Endothelial cell of umbilical vein (primary cell): ENCODE data around the gene MYO1H. TPM values are rescaled to one million over a fixed set of nuclear protein-coding genes. Genes with fewer than 3 reads are reported as not detected.

Experiments used
- BruUV-seq: library from RNA; stranded (reverse); fragments of 400-500 nt; replicated peaks from 2 replicates; lab custom pipeline; 2021; lab: Mats Ljungman, UMichigan
- CTCF ChIA-PET: fragments of 300-600, 350-600 bp; sonication (Branson Sonifier 250); formaldehyde crosslinking; loops from one replicate; lab custom pipeline; 2021; ENCODE audit warnings: antibody characterized with exemption, inconsistent platforms; lab: Charles Lee
- POLR2A ChIA-PET: fragments of 300-600, 350-600 bp; sonication (Branson Sonifier 250); formaldehyde crosslinking; loops from one replicate; lab custom pipeline; 2021; ENCODE audit warnings: antibody characterized with exemption, inconsistent platforms; lab: Charles Lee
- DNase-seq: peaks from one replicate; pipeline ENCODE4 v3.0.0-alpha.2; 2011; ENCODE audit warnings: low read depth, low spot score
- FAIRE-seq: peaks from 2 replicates; lab custom pipeline; 2011; peaks lifted over from hg19 to GRCh38; lab: Jason Lieb, UNC
- H2AFZ ChIP-seq: 2 replicates; pipeline ENCODE4 v1.6.0; 2012; ENCODE audit warnings: low read depth, low read length, control low read depth, inconsistent platforms
- H3K27ac ChIP-seq: 2 replicates; pipeline ENCODE4 v1.5.1; 2011; ENCODE audit warnings: low read depth, mild to moderate bottlenecking, control low read depth, low read length, moderate library complexity; ENCODE audit not compliant: insufficient read depth
- H3K27me3 ChIP-seq, 2 experiments: 2 replicates each; pipeline versions ENCODE4 v1.6.0 to v1.6.1; 2011; ENCODE audit warnings: low read length in 2 of 2, mixed read lengths in 1 of 2; ENCODE audit not compliant: control insufficient read depth in 2 of 2, insufficient read depth in 2 of 2
- H3K36me3 ChIP-seq, 2 experiments: 2 replicates in 1 of 2; 3 replicates in 1 of 2; pipeline ENCODE4 v1.5.1; 2011; ENCODE audit warnings: low read length in 2 of 2, mild to moderate bottlenecking in 1 of 2, moderate library complexity in 1 of 2; ENCODE audit not compliant: control insufficient read depth in 2 of 2, insufficient read depth in 2 of 2; ENCODE audit errors: extremely low read depth in 1 of 2
- H3K4me1 ChIP-seq: 3 replicates; pipeline ENCODE4 v1.5.1; 2011; ENCODE audit warnings: mild to moderate bottlenecking, low read length; ENCODE audit not compliant: control insufficient read depth, insufficient read depth; ENCODE audit errors: extremely low read depth
- H3K4me2 ChIP-seq: 2 replicates; pipeline ENCODE4 v1.6.1; 2011; ENCODE audit warnings: low read length, control low read depth, mixed read lengths; ENCODE audit not compliant: insufficient read depth
- H3K4me3 ChIP-seq, 3 experiments: fragments of 200-600 bp in 1 of 3; sonication (generic), shearing (Covaris generic) in 1 of 3; replicated peaks in 1 of 3; 2 replicates each; pipeline ENCODE4 v1.5.1; 2011 to 2016; ENCODE audit warnings: control low read depth in 3 of 3, low read length in 3 of 3, mild to moderate bottlenecking in 2 of 3, inconsistent platforms in 1 of 3, low read depth in 1 of 3, moderate library complexity in 1 of 3; ENCODE audit not compliant: insufficient read depth in 1 of 3
- H3K79me2 ChIP-seq: 2 replicates; pipeline ENCODE4 v1.6.0; 2012; ENCODE audit warnings: low read length, inconsistent platforms; ENCODE audit not compliant: control insufficient read depth, insufficient read depth
- H3K9ac ChIP-seq: replicated peaks from 2 replicates; pipeline ENCODE3; 2011; ENCODE audit warnings: low read length, control low read depth; ENCODE audit not compliant: insufficient read depth; ENCODE audit errors: extremely low read depth
- H3K9me1 ChIP-seq: replicated peaks from 3 replicates; pipeline ENCODE4 v1.6.0; 2011; ENCODE audit warnings: mild to moderate bottlenecking, low read length; ENCODE audit not compliant: control insufficient read depth, insufficient read depth; ENCODE audit errors: extremely low read depth
- H3K9me3 ChIP-seq: replicated peaks from 2 replicates; pipeline ENCODE4 v1.5.1; 2012; ENCODE audit warnings: low read length, inconsistent platforms; ENCODE audit not compliant: control insufficient read depth, insufficient read depth
- H4K20me1 ChIP-seq: replicated peaks from 2 replicates; pipeline ENCODE3; 2011; ENCODE audit warnings: mild to moderate bottlenecking, low read length; ENCODE audit not compliant: control insufficient read depth, insufficient read depth; ENCODE audit errors: extremely low read depth
- CTCF ChIP-seq, 2 donors: IDR thresholded peaks; 1 replicate in 1 of 2; 2 replicates in 1 of 2; pipeline ENCODE4 v1.5.1; 2011; ENCODE audit warnings: low read length in 2 of 2, mild to moderate bottlenecking in 2 of 2, moderate library complexity in 2 of 2, control low read depth in 1 of 2, inconsistent platforms in 1 of 2, low read depth in 1 of 2; ENCODE audit not compliant: insufficient read depth in 1 of 2; ENCODE audit errors: extremely low read depth in 1 of 2
- EZH2 ChIP-seq: IDR thresholded peaks from 2 replicates; pipeline ENCODE4 v1.6.1; 2012; ENCODE audit warnings: borderline replicate concordance, low read depth, mild to moderate bottlenecking, moderate library complexity, low read length, inconsistent platforms; ENCODE audit not compliant: severe bottlenecking
- FOS ChIP-seq: IDR thresholded peaks from 2 replicates; pipeline ENCODE4 v1.6.1; 2011; ENCODE audit warnings: mild to moderate bottlenecking, low read length, moderate library complexity, borderline replicate concordance; ENCODE audit not compliant: insufficient read depth
- GATA2 ChIP-seq: IDR thresholded peaks from 2 replicates; pipeline ENCODE4 v1.7.0; 2011; ENCODE audit warnings: low read depth, mild to moderate bottlenecking, moderate library complexity, mixed read lengths, low read length; ENCODE audit not compliant: insufficient read length, insufficient read depth
- JUN ChIP-seq: IDR thresholded peaks from 2 replicates; pipeline ENCODE4 v1.6.1; 2011; ENCODE audit warnings: borderline replicate concordance, low read depth; ENCODE audit not compliant: insufficient read length, insufficient read depth
- MAX ChIP-seq: IDR thresholded peaks from 2 replicates; pipeline ENCODE4 v1.6.1; 2011; ENCODE audit not compliant: insufficient read depth, insufficient read length
- MYC ChIP-seq: IDR thresholded peaks from one replicate; pipeline ENCODE4 v1.6.1; 2011; ENCODE audit warnings: mild to moderate bottlenecking, low read depth, low read length
- POLR2A ChIP-seq: IDR thresholded peaks from 2 replicates; pipeline ENCODE4 v1.6.1; 2012; ENCODE audit warnings: low read depth, mild to moderate bottlenecking, control low read depth, low read length
- POLR2AphosphoS5 ChIP-seq: IDR thresholded peaks from 2 replicates; pipeline ENCODE4 v1.6.1; 2012; ENCODE audit warnings: low read depth, mild to moderate bottlenecking, control low read depth, low read length, moderate library complexity; ENCODE audit not compliant: insufficient read depth
- dilution Hi-C: fragments of 300-500 bp; cut with MboI; formaldehyde crosslinking; loops from one replicate; pipeline ENCODE4 v1.15.0; 2019; ENCODE audit warnings: low sequenced_read_pairs; ENCODE audit not compliant: extremely low pct_ligation_motif_present
- intact Hi-C: fragments of 100-400 bp; cut with micrococcal nuclease; formaldehyde crosslinking; loops from one replicate; pipeline ENCODE4 v1.10.0; 2022
- polyA plus RNA-seq, 4 experiments: library from polyadenylated mRNA; depleted of rRNA in 3 of 4; stranded (reverse) in 3 of 4; unstranded in 1 of 4; fragments of >200 nt; gene quantifications; 2 replicates each; pipeline versions ENCODE4 v1.2.1 to v1.2.3, GENCODE V29; 2011 to 2012; ENCODE audit warnings: missing spikeins in 1 of 4
- total RNA-seq: library from RNA; stranded (reverse); gene quantifications from 2 replicates; pipeline ENCODE4 v1.2.3, GENCODE V29; 2021

Gene MYO1H
- total and polyA plus RNA-seq, 2 donors (not counting 3 experiments of a cell fraction or from before 2014, with no cell fraction given): not detected

GRCh38 chr12:109304485-109304884 lies 43.2 kb upstream of the MYO1H start:
- Histone ChIP-seq H3K27me3 (peaks cover 35 to 38% of the 10 kb centered on the region in 2 experiments), H3K9me1 (no peaks in the 10 kb centered on the region), H3K36me3 (no peaks in the 10 kb centered on the region), H3K4me1 (peaks cover 2% of the 10 kb centered on the region), H3K79me2 (no peaks in the 10 kb centered on the region), H3K4me2 (no peak overlapping the region), H4K20me1 (no peaks in the 10 kb centered on the region), H3K4me3 (no peak overlapping the region), H3K27ac (no peak overlapping the region), H3K9me3 (no peaks in the 10 kb centered on the region), H3K9ac (no peak overlapping the region), H2AFZ (no peak overlapping the region)
- BruUV-seq: no TSS peak
- dilution Hi-C loops: no loop called here
- CTCF ChIA-PET: no interaction called here
- FAIRE-seq (no peak), DNase-seq (no peak)
- POLR2A ChIA-PET: no interaction called here
- no peak for TF ChIP-seq FOS
- no peak for TF ChIP-seq POLR2AphosphoS5
- no peak for TF ChIP-seq POLR2A
- TF ChIP-seq CTCF (IDR thresholded peaks at IDR 0.05; ENCODE audit: extremely low read depth in 1 of 2, insufficient read depth in 1 of 2, low read depth in 1 of 2, low read length in 2 of 2): no peak
- no peak for TF ChIP-seq MYC
- no peak for TF ChIP-seq GATA2
- TF ChIP-seq MAX: no peak
- no peak for TF ChIP-seq EZH2
- TF ChIP-seq JUN: no peak
- intact Hi-C loops: no loop called here
